H4 (cell line): Measurements from ENCODE around the gene BAG5. TPM values are rescaled to one million over a fixed set of nuclear protein-coding genes. Genes with fewer than 3 reads are reported as not detected.

Experiments used
- DNase-seq: peaks from one replicate; pipeline ENCODE4 v3.0.0-alpha.2; 2015; ENCODE audit warnings: low spot score
- total RNA-seq: library from RNA; depleted of rRNA; stranded (reverse); fragments of >200 nt; shearing (Covaris generic); gene quantifications from 2 replicates; pipeline ENCODE4 v1.2.3, GENCODE V29; 2014; rRNA removed

BAG5 gene
- total RNA-seq, 1 experiment from 2014 or later: 18.5 TPM

DNA sequence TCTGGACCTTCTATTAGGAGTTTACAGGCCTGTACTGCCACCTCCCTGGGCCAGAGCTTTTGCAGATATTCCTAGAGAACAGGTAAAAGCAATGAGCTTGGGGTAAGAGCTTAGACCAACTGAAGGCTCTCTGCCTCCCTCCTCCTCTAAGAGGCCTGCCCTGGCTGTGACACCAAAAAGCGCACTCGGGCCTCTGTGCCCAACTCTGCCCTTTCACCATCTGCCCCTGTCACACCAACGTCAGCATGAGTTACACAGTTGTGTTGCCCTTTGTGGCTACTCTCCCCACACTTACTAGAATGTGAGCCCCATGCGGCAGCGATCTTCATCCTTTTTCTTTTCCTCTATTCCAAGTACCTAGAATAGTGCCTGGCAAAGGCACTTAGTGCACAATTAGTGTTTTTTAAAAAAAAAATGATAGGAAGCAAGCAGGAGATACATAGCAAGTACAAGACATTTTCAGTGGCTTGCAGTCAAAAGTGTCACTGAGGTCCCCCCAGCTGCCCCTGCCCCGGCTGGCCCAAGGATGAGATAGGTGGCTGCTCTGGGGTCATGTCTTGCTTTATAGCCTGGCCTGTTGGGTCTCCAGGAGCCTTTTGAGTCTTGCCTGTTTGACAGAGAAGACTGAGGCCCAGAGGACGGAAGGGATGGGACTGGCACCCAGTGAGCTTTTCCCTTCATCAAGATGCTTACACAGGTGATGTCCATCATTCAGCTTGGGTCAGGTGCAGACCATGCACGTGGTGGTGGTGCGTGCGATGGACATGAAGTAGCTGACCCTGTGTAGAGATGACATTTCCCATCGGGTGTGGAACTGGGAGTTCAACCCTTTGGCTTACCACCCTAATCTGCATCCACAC lies 52.4 kb downstream of the BAG5 start:
- DNase-seq: no peak

- no peak for DNase-seq
Measured at GRCh38 chr14:103508521-103509329, 53.7 kb downstream of the BAG5 start.

GRCh38 chr14:103507751-103508150 lies 54.7 kb downstream of the BAG5 start:
- no peak for DNase-seq

Other genes with a start within 250 kb of the BAG5 start
- gene EIF5, start 228.4 kb downstream of the BAG5 start, total RNA-seq: 87.3 and 145 TPM in 2 replicates
- gene MARK3, start 177.2 kb downstream of the BAG5 start, total RNA-seq: 35.8 and 41.8 TPM in 2 replicates
- 47.1 and 52.4 TPM in 2 replicates for gene CKB, start 39.8 kb downstream of the BAG5 start, total RNA-seq
- 5.8 and 6.8 TPM in 2 replicates for gene TRMT61A, start 33.5 kb downstream of the BAG5 start, total RNA-seq
- gene COA8, start 303 bp upstream of the BAG5 start, total RNA-seq: 21.7 and 22.3 TPM in 2 replicates
- gene KLC1, start 66.6 kb upstream of the BAG5 start, total RNA-seq: 75.5 and 83.8 TPM in 2 replicates
- gene XRCC3, start 152.8 kb upstream of the BAG5 start, total RNA-seq: 20.3 and 39.9 TPM in 2 replicates
- 17.2 and 31.6 TPM in 2 replicates for gene ZFYVE21, start 153.2 kb upstream of the BAG5 start, total RNA-seq